ENCODE data around the gene CCL7. TPM values are rescaled to one million over a fixed set of nuclear protein-coding genes. Genes with fewer than 3 reads are reported as not detected.

Gene CCL7
- total and polyA plus RNA-seq, 10 donors: not detected

DNA sequence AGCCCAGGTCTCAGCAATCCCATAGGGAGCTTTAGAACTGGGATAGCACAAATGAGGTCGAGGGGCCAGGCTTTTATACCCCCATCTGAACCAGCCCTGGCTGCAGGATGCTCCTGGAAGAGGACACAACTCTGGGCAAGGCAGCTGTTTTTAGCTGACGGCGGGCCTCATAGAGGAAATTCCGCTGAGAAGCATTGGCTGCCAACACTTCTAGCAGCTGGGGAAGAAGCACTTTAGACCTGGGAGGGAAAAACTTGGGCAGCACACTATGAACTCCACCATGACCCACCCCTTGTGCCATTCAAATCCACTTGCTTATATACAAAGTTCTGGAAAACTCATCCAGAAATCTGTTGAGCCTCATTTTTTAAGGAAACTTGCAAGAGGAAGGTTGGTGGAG is 20.6 kb downstream of the CCL7 start:
- WGBS, 5 donors: 56 to 81% (median 66%) methylated on average over 4 of the region's 4 CpGs
- Histone ChIP-seq H3K4me1 (no peaks in the 10 kb centered on the region), H3K9me3 (no peaks in the 10 kb centered on the region), H3K27me3 (replicated peaks in 1 of 7) (peaks cover 0 to 11% (median 0%) of the 10 kb centered on the region in 7 donors), H3K4me3 (no peak overlapping the region), H3K27ac (no peak overlapping the region), H3K36me3 (no peaks in the 10 kb centered on the region)
- intact Hi-C loops (cut with DNase I; ENCODE audit: low total_unique reads): no loop called here
- TF ChIP-seq POLR2A (IDR thresholded peaks at IDR 0.05) (no peak), POLR2AphosphoS5 (IDR thresholded peaks at IDR 0.05) (no peak)
- TF ChIP-seq, protein P1, sequence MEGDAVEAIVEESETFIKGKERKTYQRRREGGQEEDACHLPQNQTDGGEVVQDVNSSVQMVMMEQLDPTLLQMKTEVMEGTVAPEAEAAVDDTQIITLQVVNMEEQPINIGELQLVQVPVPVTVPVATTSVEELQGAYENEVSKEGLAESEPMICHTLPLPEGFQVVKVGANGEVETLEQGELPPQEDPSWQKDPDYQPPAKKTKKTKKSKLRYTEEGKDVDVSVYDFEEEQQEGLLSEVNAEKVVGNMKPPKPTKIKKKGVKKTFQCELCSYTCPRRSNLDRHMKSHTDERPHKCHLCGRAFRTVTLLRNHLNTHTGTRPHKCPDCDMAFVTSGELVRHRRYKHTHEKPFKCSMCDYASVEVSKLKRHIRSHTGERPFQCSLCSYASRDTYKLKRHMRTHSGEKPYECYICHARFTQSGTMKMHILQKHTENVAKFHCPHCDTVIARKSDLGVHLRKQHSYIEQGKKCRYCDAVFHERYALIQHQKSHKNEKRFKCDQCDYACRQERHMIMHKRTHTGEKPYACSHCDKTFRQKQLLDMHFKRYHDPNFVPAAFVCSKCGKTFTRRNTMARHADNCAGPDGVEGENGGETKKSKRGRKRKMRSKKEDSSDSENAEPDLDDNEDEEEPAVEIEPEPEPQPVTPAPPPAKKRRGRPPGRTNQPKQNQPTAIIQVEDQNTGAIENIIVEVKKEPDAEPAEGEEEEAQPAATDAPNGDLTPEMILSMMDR (IDR thresholded peaks at IDR 0.05 in 8 of 11, conservative IDR thresholded peaks at IDR 0.05 in 3 of 11): no peak
- DNase-seq: no peak

- Histone ChIP-seq H3K27ac (no peak overlapping the region), H3K4me3 (no peak overlapping the region), H3K36me3 (no peaks in the 10 kb centered on the region), H3K9me3 (no peaks in the 10 kb centered on the region), H3K27me3 (replicated peaks in 1 of 7) (peaks cover 0 to 8% (median 0%) of the 10 kb centered on the region in 7 donors), H3K4me1 (no peaks in the 10 kb centered on the region)
- DNase-seq: no peak
- WGBS, 5 donors: 82 to 94% (median 87%) methylated on average over 6 of the region's 6 CpGs
- intact Hi-C loops (cut with DNase I; ENCODE audit: low total_unique reads): no loop called here
- TF ChIP-seq, protein P1 (IDR thresholded peaks at IDR 0.05 in 8 of 11, conservative IDR thresholded peaks at IDR 0.05 in 3 of 11): no peak
- TF ChIP-seq POLR2A (IDR thresholded peaks at IDR 0.05) (no peak), POLR2AphosphoS5 (IDR thresholded peaks at IDR 0.05) (no peak)
Measured at GRCh38 chr17:34291721-34292348, 21.8 kb downstream of the CCL7 start.

DNA sequence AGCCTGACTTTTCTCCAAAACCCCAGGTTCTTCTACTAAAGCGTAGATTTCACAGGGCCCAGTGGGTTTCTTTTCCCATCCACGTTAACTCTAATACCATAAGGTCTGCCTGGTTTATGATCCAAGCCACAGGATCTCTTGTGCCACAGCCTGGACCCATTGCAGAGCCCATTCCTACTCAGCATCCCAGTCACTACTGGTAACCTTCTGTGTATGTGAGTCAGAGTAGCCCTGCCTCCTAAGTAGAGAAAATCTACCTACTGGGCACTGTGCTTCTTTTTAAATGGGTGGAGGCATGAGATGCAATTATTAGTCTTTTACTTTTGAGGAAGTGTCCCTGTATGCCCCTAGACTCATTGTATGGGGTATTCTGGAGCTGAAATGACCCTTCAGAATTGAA is 29.0 kb downstream of the CCL7 start:
- no peaks in the 10 kb centered on the region for H3K9me3 ChIP-seq
- intact Hi-C loops (cut with DNase I; ENCODE audit: low total_unique reads): no loop called here
- H3K27me3 ChIP-seq (replicated peaks in 1 of 7): peaks cover 0 to 3% (median 0%) of the 10 kb centered on the region in 7 donors
- no peak overlapping the region for H3K4me3 ChIP-seq
- no peaks in the 10 kb centered on the region for H3K36me3 ChIP-seq
- TF ChIP-seq POLR2AphosphoS5 (IDR thresholded peaks at IDR 0.05) (no peak), POLR2A (IDR thresholded peaks at IDR 0.05) (no peak)
- TF ChIP-seq, protein P1 (IDR thresholded peaks at IDR 0.05 in 8 of 11, conservative IDR thresholded peaks at IDR 0.05 in 3 of 11): no peak
- peaks cover 0 to 12% (median 0%) of the 10 kb centered on the region in 6 donors for H3K4me1 ChIP-seq
- 83 to 98% (median 88%) methylated on average over 2 of the region's 2 CpGs for WGBS, 5 donors
- H3K27ac ChIP-seq: no peak overlapping the region
- DNase-seq: no peak

DNA sequence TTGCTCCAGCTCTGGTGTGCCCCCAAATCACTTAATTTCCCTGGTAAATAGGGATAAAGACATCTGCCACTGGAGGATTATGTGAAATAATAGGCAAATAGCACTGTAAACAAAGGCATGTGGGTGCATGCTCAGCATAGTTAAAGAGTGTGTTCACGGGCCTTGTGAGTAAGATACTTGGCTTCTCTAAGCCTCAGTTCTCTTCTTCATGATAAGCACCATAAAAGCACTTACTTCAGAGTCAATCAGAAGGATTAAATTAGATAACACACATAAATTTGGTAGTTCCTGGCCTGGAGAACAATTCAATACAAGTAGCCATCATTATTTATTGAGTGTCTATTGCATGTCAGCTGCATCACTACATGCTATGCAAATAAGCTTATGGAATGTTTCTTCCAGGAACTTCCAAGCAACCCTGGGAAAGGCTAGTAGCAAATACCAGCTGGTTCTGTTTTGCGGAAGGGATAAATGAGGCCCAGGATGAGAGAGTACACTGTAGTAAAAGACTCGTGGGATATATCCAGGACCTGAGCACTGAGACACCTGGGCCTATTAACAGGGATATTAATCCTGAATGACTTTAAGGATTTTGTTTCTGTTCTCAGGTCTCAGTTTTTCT is 30.0 kb downstream of the CCL7 start:
- peaks cover 0 to 12% (median 0%) of the 10 kb centered on the region in 6 donors for H3K4me1 ChIP-seq

More for the DNA sequence above, 30.0 kb downstream of the CCL7 start:
- DNase-seq: no peak
- WGBS, 5 donors: 88 to 95% (median 90%) methylated on average over 3 of the region's 3 CpGs
- Histone ChIP-seq H3K9me3 (no peaks in the 10 kb centered on the region), H3K4me3 (no peak overlapping the region), H3K27me3 (replicated peaks in 1 of 7) (peaks cover 0 to 3% (median 0%) of the 10 kb centered on the region in 7 donors), H3K27ac (no peak overlapping the region), H3K36me3 (no peaks in the 10 kb centered on the region)
- TF ChIP-seq, protein P1 (IDR thresholded peaks at IDR 0.05 in 8 of 11, conservative IDR thresholded peaks at IDR 0.05 in 3 of 11): no peak
- TF ChIP-seq POLR2A (IDR thresholded peaks at IDR 0.05) (no peak), POLR2AphosphoS5 (IDR thresholded peaks at IDR 0.05) (no peak)
- intact Hi-C loops (cut with DNase I; ENCODE audit: low total_unique reads): no loop called here
